NT2/D1 (cell line): ENCODE results near the gene MAD2L2.

ENCODE experiments used
- DNase-seq: peaks from one replicate; pipeline ENCODE4 v3.0.0-alpha.2; 2011; ENCODE audit warnings: low read depth, low spot score
- H3K27me3 ChIP-seq: 2 replicates; pipeline ENCODE4 v1.6.0; 2011; ENCODE audit warnings: mild to moderate bottlenecking; ENCODE audit not compliant: insufficient read length, insufficient read depth
- H3K36me3 ChIP-seq: 2 replicates; pipeline ENCODE4 v1.6.1; 2011; ENCODE audit warnings: mild to moderate bottlenecking, low read length, mixed read lengths; ENCODE audit not compliant: insufficient read depth, insufficient read length
- H3K4me1 ChIP-seq: 2 replicates; pipeline ENCODE4 v1.5.1; 2011; ENCODE audit not compliant: insufficient read depth, insufficient read length
- H3K4me3 ChIP-seq: 2 replicates; pipeline ENCODE4 v1.5.1; 2011; ENCODE audit warnings: low read depth; ENCODE audit not compliant: insufficient read length
- H3K9ac ChIP-seq: 2 replicates; pipeline ENCODE4 v1.6.0; 2011; ENCODE audit warnings: low read depth; ENCODE audit not compliant: insufficient read length
- H3K9me3 ChIP-seq: 2 replicates; pipeline ENCODE4 v1.5.1; 2011; ENCODE audit warnings: mild to moderate bottlenecking, low read length; ENCODE audit not compliant: insufficient read depth
- SUZ12 ChIP-seq: IDR thresholded peaks from 2 replicates; pipeline ENCODE4 v1.6.1; 2011; ENCODE audit not compliant: insufficient read length, insufficient read depth; ENCODE audit errors: extremely low read depth
- YY1 ChIP-seq: IDR thresholded peaks from 2 replicates; pipeline ENCODE4 v1.6.1; 2011; ENCODE audit not compliant: insufficient read length, insufficient read depth
- ZNF274 ChIP-seq: IDR thresholded peaks from 2 replicates; pipeline ENCODE4 v1.6.1; 2011; ENCODE audit warnings: mild to moderate bottlenecking, low read depth, low read length

MAD2L2 gene

GRCh38 chr1:11697188-11697892 is 16.4 kb upstream of the MAD2L2 start:
- Histone ChIP-seq H3K4me1 (peaks cover 10% of the 10 kb centered on the region), H3K4me3 (no peak overlapping the region), H3K9ac (no peak overlapping the region)

GRCh38 chr1:11695861-11696260 is 14.9 kb upstream of the MAD2L2 start:
- Histone ChIP-seq H3K4me1 (peaks cover 8% of the 10 kb centered on the region), H3K4me3 (no peak overlapping the region), H3K9ac (no peak overlapping the region), H3K9me3 (no peaks in the 10 kb centered on the region), H3K36me3 (no peaks in the 10 kb centered on the region), H3K27me3 (no peaks in the 10 kb centered on the region)
- no peak for TF ChIP-seq ZNF274
- no peak for TF ChIP-seq YY1
- no peak for TF ChIP-seq SUZ12
- no peak for DNase-seq

More at GRCh38 chr1:11697188-11697892, 16.4 kb upstream of the MAD2L2 start:
- no peaks in the 10 kb centered on the region for H3K36me3 ChIP-seq
- no peak for TF ChIP-seq SUZ12
- TF ChIP-seq ZNF274 = no peak
- no peak for TF ChIP-seq YY1
- no peak for DNase-seq
- H3K9me3 ChIP-seq = no peaks in the 10 kb centered on the region
- H3K27me3 ChIP-seq = no peaks in the 10 kb centered on the region

GRCh38 chr1:11693917-11694316 is 13.0 kb upstream of the MAD2L2 start:
- no peak for DNase-seq
- Histone ChIP-seq H3K27me3 (no peaks in the 10 kb centered on the region), H3K9ac (peak overlapping the region; percentile 90), H3K36me3 (no peaks in the 10 kb centered on the region), H3K9me3 (no peaks in the 10 kb centered on the region), H3K4me1 (peaks cover 5% of the 10 kb centered on the region), H3K4me3 (no peak overlapping the region)
- TF ChIP-seq SUZ12 (no peak), ZNF274 (no peak), YY1 (no peak)

- Histone ChIP-seq H3K4me3 (peak overlapping the region; percentile 80), H3K4me1 (peaks cover 10% of the 10 kb centered on the region), H3K27me3 (no peaks in the 10 kb centered on the region), H3K9me3 (no peaks in the 10 kb centered on the region), H3K9ac (peak overlapping the region; percentile 90), H3K36me3 (no peaks in the 10 kb centered on the region)
- no peak for TF ChIP-seq SUZ12
- TF ChIP-seq ZNF274 = no peak
- TF ChIP-seq YY1 = no peak
- DNase-seq = no peak
Observed at GRCh38 chr1:11693024-11693590, 12.2 kb upstream of the MAD2L2 start.

- DNase-seq = no peak
- H3K9me3 ChIP-seq = no peaks in the 10 kb centered on the region
- H3K27me3 ChIP-seq = no peaks in the 10 kb centered on the region
- peak overlapping the region; percentile 90 for H3K9ac ChIP-seq
- H3K4me1 ChIP-seq = peaks cover 10% of the 10 kb centered on the region
- TF ChIP-seq YY1 (no peak), ZNF274 (no peak), SUZ12 (no peak)
- H3K36me3 ChIP-seq = no peaks in the 10 kb centered on the region
- peak overlapping the region; percentile 80 for H3K4me3 ChIP-seq
Observed at GRCh38 chr1:11691928-11692711, 11.2 kb upstream of the MAD2L2 start.

- peaks cover 10% of the 10 kb centered on the region for H3K4me1 ChIP-seq
- no peak for DNase-seq
- peak within 1 kb of the TSS; percentile 90 for H3K9ac ChIP-seq
- TF ChIP-seq YY1 (no peak), SUZ12 (no peak), ZNF274 (no peak)
- H3K4me3 ChIP-seq = peak within 1 kb of the TSS; percentile 80
- H3K9me3 ChIP-seq = no peaks in the 10 kb centered on the region
- no peaks in the 10 kb centered on the region for H3K27me3 ChIP-seq
- no peaks in the 10 kb centered on the region for H3K36me3 ChIP-seq
Observed at GRCh38 chr1:11691302-11691914, 10.5 kb upstream of the MAD2L2 start, which contains the start of gene DRAXIN. Gene DRAXIN, plus strand, starts transcription at chr1:11691710. Its CDS starts 14,549 bp downstream, at chr1:11706259.
